Esophagus muscularis mucosa (tissue), 4 donors: Measurements from ENCODE around the gene DENND2C. TPM values are rescaled to one million over a fixed set of nuclear protein-coding genes. Genes with fewer than 3 reads are reported as not detected.

Experiments used
- DNase-seq: peaks from one replicate; pipeline ENCODE4 v3.0.0-alpha.2; 2017; ENCODE audit errors: extremely low spot score
- H3K27ac ChIP-seq, 4 donors: fragments of 200-600 bp; sonication (generic); replicated peaks in 1 of 4; 1 replicate in 3 of 4; 2 replicates in 1 of 4; pipeline ENCODE4 v1.5.1; 2016 to 2019; ENCODE audit warnings: mild to moderate bottlenecking in 1 of 4
- H3K27me3 ChIP-seq, 4 donors: fragments of 200-600 bp; sonication (generic); one replicate each; pipeline versions ENCODE4 v1.5.1 to v1.6.0; 2016 to 2019
- H3K36me3 ChIP-seq, 4 donors: fragments of 200-600 bp; sonication (generic); one replicate each; pipeline ENCODE4 v1.5.1; 2016 to 2019
- H3K4me1 ChIP-seq, 4 donors: fragments of 200-600 bp; sonication (generic); one replicate each; pipeline ENCODE4 v1.5.1; 2016 to 2019
- H3K4me3 ChIP-seq, 4 donors: fragments of 200-600 bp; sonication (generic); 1 replicate in 2 of 4; 2 replicates in 2 of 4; pipeline ENCODE4 v1.5.1; 2016 to 2019; ENCODE audit warnings: mild to moderate bottlenecking in 4 of 4, moderate library complexity in 1 of 4
- H3K9me3 ChIP-seq, 4 donors: fragments of 200-600 bp; sonication (generic); 1 replicate in 3 of 4; 2 replicates in 1 of 4; pipeline ENCODE4 v1.5.1; 2016 to 2019
- CTCF ChIP-seq, 3 experiments: fragments of 200-600 bp in 2 of 3; fragments of 450-650 bp in 1 of 3; sonication (generic) in 2 of 3; IDR thresholded peaks; one replicate each; pipeline ENCODE4 v1.5.1; 2017 to 2019; ENCODE audit warnings: antibody characterized with exemption in 3 of 3, mild to moderate bottlenecking in 2 of 3, moderate library complexity in 1 of 3
- EP300 ChIP-seq: sonication (generic); formaldehyde crosslinking; IDR thresholded peaks from one replicate; pipeline ENCODE4 v1.6.1; 2017; ENCODE audit warnings: antibody characterized with exemption
- POLR2A ChIP-seq: fragments of 450-650 bp; IDR thresholded peaks from one replicate; pipeline ENCODE4 v1.6.1; 2017; ENCODE audit warnings: antibody characterized with exemption, moderate library complexity, mild to moderate bottlenecking, low read depth
- POLR2AphosphoS5 ChIP-seq, 2 donors: sonication (generic); formaldehyde crosslinking; IDR thresholded peaks; one replicate each; pipeline ENCODE4 v1.6.1; 2017; ENCODE audit warnings: antibody characterized with exemption in 2 of 2
- WGBS: methylation state at CpG from one replicate; pipeline ENCODE4 v1.1.5; 2018; 5-methylcytosine and 5-hydroxymethylcytosine counted together
- intact Hi-C: fragments of 100-400 bp; cut with DNase I; formaldehyde crosslinking; loops from one replicate; pipeline ENCODE4 v1.15.1; 2023
- total RNA-seq, 4 donors: library from RNA; depleted of rRNA; stranded (reverse); fragments of >200 nt; gene quantifications; one replicate each; pipeline versions ENCODE4 v1.1.0 to v1.2.1, GENCODE V29; 2016

The DENND2C gene
- total RNA-seq, 4 donors from 2014 or later, result 1.2 to 2.5 (median 2.0) TPM

- Histone ChIP-seq H3K27me3 (peaks cover 0 to 13% (median 0%) of the 10 kb centered on the region in 4 donors), H3K4me1 (no peaks in the 10 kb centered on the region), H3K27ac (no peak overlapping the region), H3K9me3 (no peaks in the 10 kb centered on the region), H3K36me3 (no peaks in the 10 kb centered on the region), H3K4me3 (no peak overlapping the region)
- DNase-seq, result no peak
- WGBS, result 80% methylated on average over 4 of the region's 4 CpGs
- no peak for TF ChIP-seq EP300
- TF ChIP-seq POLR2AphosphoS5 (IDR thresholded peaks at IDR 0.05), result no peak
- no peak for TF ChIP-seq CTCF (IDR thresholded peaks at IDR 0.05)
- no peak for TF ChIP-seq POLR2A
- intact Hi-C loops, result no loop called here
Observed at GRCh38 chr1:114688526-114688925, 18.7 kb upstream of the DENND2C start.

- Histone ChIP-seq H3K27me3 (peaks cover 0 to 11% (median 0%) of the 10 kb centered on the region in 4 donors), H3K4me3 (no peak overlapping the region), H3K36me3 (no peaks in the 10 kb centered on the region), H3K9me3 (no peaks in the 10 kb centered on the region), H3K27ac (no peak overlapping the region), H3K4me1 (no peaks in the 10 kb centered on the region)
- 90% methylated on average over 5 of the region's 5 CpGs for WGBS
- intact Hi-C loops, result no loop called here
- no peak for DNase-seq
- no peak for TF ChIP-seq POLR2AphosphoS5 (IDR thresholded peaks at IDR 0.05)
- no peak for TF ChIP-seq POLR2A
- no peak for TF ChIP-seq CTCF (IDR thresholded peaks at IDR 0.05)
Observed at GRCh38 chr1:114685851-114686250, 16.0 kb upstream of the DENND2C start.

GRCh38 chr1:114677691-114678090, 7.8 kb upstream of the DENND2C start:
- TF ChIP-seq CTCF (IDR thresholded peaks at IDR 0.05) (no peak), POLR2A (no peak), EP300 (no peak), POLR2AphosphoS5 (IDR thresholded peaks at IDR 0.05) (no peak)
- Histone ChIP-seq H3K9me3 (no peaks in the 10 kb centered on the region), H3K27me3 (peaks cover 0 to 21% (median 0%) of the 10 kb centered on the region in 4 donors), H3K27ac (no peak overlapping the region), H3K4me3 (no peak overlapping the region), H3K4me1 (no peaks in the 10 kb centered on the region), H3K36me3 (no peaks in the 10 kb centered on the region)
- 71% methylated on average over 5 of the region's 5 CpGs for WGBS
- intact Hi-C loops, result no loop called here
- DNase-seq, result no peak

- Histone ChIP-seq H3K9me3 (no peaks in the 10 kb centered on the region), H3K4me3 (no peak overlapping the region), H3K36me3 (no peaks in the 10 kb centered on the region), H3K27ac (no peak overlapping the region), H3K4me1 (no peaks in the 10 kb centered on the region), H3K27me3 (peaks cover 0 to 19% (median 0%) of the 10 kb centered on the region in 4 donors)
- DNase-seq, result no peak
- 70% methylated on average over 1 of the region's 1 CpG for WGBS
- intact Hi-C loops, result no loop called here
- no peak for TF ChIP-seq CTCF (IDR thresholded peaks at IDR 0.05)
- TF ChIP-seq EP300, result no peak
- TF ChIP-seq POLR2AphosphoS5 (IDR thresholded peaks at IDR 0.05), result no peak
- TF ChIP-seq POLR2A, result no peak
Observed at GRCh38 chr1:114676115-114676514, 6.3 kb upstream of the DENND2C start.

GRCh38 chr1:114671939-114672275, 2.1 kb upstream of the DENND2C start:
- no peak overlapping the region for H3K4me3 ChIP-seq
- peaks cover 0 to 4% (median 0%) of the 10 kb centered on the region in 4 donors for H3K27me3 ChIP-seq
- no peaks in the 10 kb centered on the region for H3K9me3 ChIP-seq
- TF ChIP-seq POLR2AphosphoS5 (IDR thresholded peaks at IDR 0.05) (no peak), EP300 (no peak), POLR2A (no peak), CTCF (IDR thresholded peaks at IDR 0.05) (no peak)
- H3K36me3 ChIP-seq, result no peaks in the 10 kb centered on the region
- WGBS, result 83% methylated on average over 7 of the region's 7 CpGs
- no peak overlapping the region for H3K27ac ChIP-seq
- DNase-seq, result no peak
- H3K4me1 ChIP-seq, result peaks cover 0 to 18% (median 14%) of the 10 kb centered on the region in 4 donors
- intact Hi-C loops, result loop anchor here (5.0 kb wide), 1 partner anchor 40 kb away; no protein-coding TSS in a partner anchor
